Measurements from ENCODE around the gene WIPI1. TPM values are rescaled to one million over a fixed set of nuclear protein-coding genes. Genes with fewer than 3 reads are reported as not detected.
A peak's percentile ranks its signal among the peaks of the same experiment; 100 is the strongest.

The WIPI1 gene
- total and polyA plus RNA-seq, 2 of the 13 experiments (the other 11 are each of a cell fraction or from before 2014, with no cell fraction given) = 29.4 to 141 TPM

GRCh38 chr17:68383443-68384321, 73.6 kb downstream of the WIPI1 start (continued):
- TF ChIP-seq ZNF431 (CRISPR knock-in tag; IDR thresholded peaks at IDR 0.05; ENCODE audit: borderline replicate concordance, low read depth) (peak; percentile 94; the same call in 1 of the 2 replicates), LCORL (IDR thresholded peaks at IDR 0.05) (no peak), LCORL (CRISPR knock-in tag; IDR thresholded peaks at IDR 0.05) (peak; percentile 85), ZNF207 (IDR thresholded peaks at IDR 0.05; ENCODE audit: borderline replicate concordance) (no peak), HIC2 (CRISPR knock-in tag; IDR thresholded peaks at IDR 0.05; ENCODE audit: low read depth) (peak; percentile 93), SMARCC2 (IDR thresholded peaks at IDR 0.05) (peak; percentile 80; the same call in 1 of the 2 replicates), IRF1 (CRISPR knock-in tag; IDR thresholded peaks at IDR 0.05; ENCODE audit: low read depth) (peak; percentile 57; the same call in 1 of the 2 replicates), EED (CRISPR knock-in tag; IDR thresholded peaks at IDR 0.05) (no peak), PRDM10 (CRISPR knock-in tag; IDR thresholded peaks at IDR 0.05; ENCODE audit: low read depth) (peak; percentile 35), IKZF4 (CRISPR knock-in tag; IDR thresholded peaks at IDR 0.05; ENCODE audit: borderline replicate concordance, low read depth, not compliant biosample characterization) (no peak), DMAP1 (CRISPR knock-in tag; IDR thresholded peaks at IDR 0.05) (peak; percentile 97), GPBP1L1 (CRISPR knock-in tag; IDR thresholded peaks at IDR 0.05) (no peak), HNRNPL (IDR thresholded peaks at IDR 0.05; ENCODE audit: low read depth, low read length) (peak; percentile 79), WIZ (CRISPR knock-in tag; IDR thresholded peaks at IDR 0.05) (peak; percentile 49; the same call in 1 of the 2 replicates), HOXA9 (CRISPR knock-in tag; IDR thresholded peaks at IDR 0.05; ENCODE audit: borderline replicate concordance) (0 out of 2 replicates have a peak, but pooled peaks have one; percentile 36), ZSCAN29 (CRISPR knock-in tag; conservative IDR thresholded peaks at IDR 0.05) (peak; percentile 77; the same call in 1 of the 2 replicates), SOX13 (IDR thresholded peaks at IDR 0.05) (peak; percentile 99), SOX13 (CRISPR knock-in tag; conservative IDR thresholded peaks at IDR 0.05 in 1 of 2, IDR thresholded peaks at IDR 0.05 in 1 of 2) (peak in 1 of 2 experiments; percentile 96; a peak in 2 of 4 replicates), PPARG (CRISPR knock-in tag; conservative IDR thresholded peaks at IDR 0.05) (peak; percentile 91), ARID2 (CRISPR knock-in tag; IDR thresholded peaks at IDR 0.05; ENCODE audit: borderline replicate concordance) (0 out of 2 replicates have a peak, but pooled peaks have one; percentile 72), ZEB1 (IDR thresholded peaks at IDR 0.05; ENCODE audit: insufficient replicate concordance, low read depth) (no peak), ZSCAN30 (CRISPR knock-in tag; IDR thresholded peaks at IDR 0.05) (no peak)

Data from HepG2 (cell line).